Upper lobe of right lung (tissue), 1 donor: Measurements from ENCODE around the gene ERP44. TPM values are rescaled to one million over a fixed set of nuclear protein-coding genes. Genes with fewer than 3 reads are reported as not detected.
"Not testable (repeated sequence)": the region's sequence is repeated elsewhere in the genome, so short reads cannot be mapped to it uniquely, and the experiment has no call there.

Experiments used
- ATAC-seq: fragments of 200-7000 bp; cut with Tn5 transposase; one replicate; pipeline ENCODE4 v1.9.1; 2020; ENCODE audit warnings: mild to moderate bottlenecking, moderate library complexity
- DNase-seq: peaks from one replicate; pipeline ENCODE4 v3.0.0-alpha.2; 2020
- H3K27ac ChIP-seq: fragments of 200-600 bp; one replicate; pipeline ENCODE4 v1.8.0; 2022
- H3K27me3 ChIP-seq: fragments of 200-600 bp; one replicate; pipeline ENCODE4 v1.8.0; 2022; ENCODE audit warnings: mild to moderate bottlenecking
- H3K36me3 ChIP-seq: fragments of 200-600 bp; one replicate; pipeline ENCODE4 v1.8.0; 2022
- H3K4me1 ChIP-seq: fragments of 200-600 bp; one replicate; pipeline ENCODE4 v1.8.0; 2022
- H3K4me3 ChIP-seq: fragments of 200-600 bp; one replicate; pipeline ENCODE4 v1.8.0; 2022; ENCODE audit warnings: mild to moderate bottlenecking
- H3K9me3 ChIP-seq: fragments of 200-600 bp; one replicate; pipeline ENCODE4 v1.8.0; 2022
- intact Hi-C: fragments of 100-400 bp; cut with DNase I; formaldehyde crosslinking; loops from one replicate; pipeline ENCODE4 v1.11.0; 2022
- total RNA-seq: library from RNA; stranded (reverse); fragmentation: NEBNext Ultra II Directional; extraction: Animal tissue kit (Norgen Biotek cat#: 25700); gene quantifications from one replicate; pipeline ENCODE4 v1.2.1, GENCODE V29; 2021
- TF ChIP-seq, protein P1 (sequence below): fragments of 200-600 bp; IDR thresholded peaks from one replicate; pipeline ENCODE4 v1.8.0; 2022; ENCODE audit warnings: antibody characterized with exemption
- donor health status: DM: no; HTN: yes; CAD: no; lungs with severe emphysema.

The ERP44 gene
- total RNA-seq, 1 donor from 2014 or later = 27.0 TPM

- ATAC-seq (no peak), DNase-seq (no peak)
- H3K27ac ChIP-seq = no peak overlapping the region
- H3K4me1 ChIP-seq = no peaks in the 10 kb centered on the region
- H3K9me3 ChIP-seq = no peaks in the 10 kb centered on the region
- H3K27me3 ChIP-seq = no peaks in the 10 kb centered on the region
- no peak overlapping the region for H3K4me3 ChIP-seq
- no peaks in the 10 kb centered on the region for H3K36me3 ChIP-seq
- TF ChIP-seq, protein P1, sequence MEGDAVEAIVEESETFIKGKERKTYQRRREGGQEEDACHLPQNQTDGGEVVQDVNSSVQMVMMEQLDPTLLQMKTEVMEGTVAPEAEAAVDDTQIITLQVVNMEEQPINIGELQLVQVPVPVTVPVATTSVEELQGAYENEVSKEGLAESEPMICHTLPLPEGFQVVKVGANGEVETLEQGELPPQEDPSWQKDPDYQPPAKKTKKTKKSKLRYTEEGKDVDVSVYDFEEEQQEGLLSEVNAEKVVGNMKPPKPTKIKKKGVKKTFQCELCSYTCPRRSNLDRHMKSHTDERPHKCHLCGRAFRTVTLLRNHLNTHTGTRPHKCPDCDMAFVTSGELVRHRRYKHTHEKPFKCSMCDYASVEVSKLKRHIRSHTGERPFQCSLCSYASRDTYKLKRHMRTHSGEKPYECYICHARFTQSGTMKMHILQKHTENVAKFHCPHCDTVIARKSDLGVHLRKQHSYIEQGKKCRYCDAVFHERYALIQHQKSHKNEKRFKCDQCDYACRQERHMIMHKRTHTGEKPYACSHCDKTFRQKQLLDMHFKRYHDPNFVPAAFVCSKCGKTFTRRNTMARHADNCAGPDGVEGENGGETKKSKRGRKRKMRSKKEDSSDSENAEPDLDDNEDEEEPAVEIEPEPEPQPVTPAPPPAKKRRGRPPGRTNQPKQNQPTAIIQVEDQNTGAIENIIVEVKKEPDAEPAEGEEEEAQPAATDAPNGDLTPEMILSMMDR = no peak
- intact Hi-C loops = no loop called here
These were observed 16.0 kb downstream of the ERP44 start for GRCh38 chr9:100082782-100083181.

DNA sequence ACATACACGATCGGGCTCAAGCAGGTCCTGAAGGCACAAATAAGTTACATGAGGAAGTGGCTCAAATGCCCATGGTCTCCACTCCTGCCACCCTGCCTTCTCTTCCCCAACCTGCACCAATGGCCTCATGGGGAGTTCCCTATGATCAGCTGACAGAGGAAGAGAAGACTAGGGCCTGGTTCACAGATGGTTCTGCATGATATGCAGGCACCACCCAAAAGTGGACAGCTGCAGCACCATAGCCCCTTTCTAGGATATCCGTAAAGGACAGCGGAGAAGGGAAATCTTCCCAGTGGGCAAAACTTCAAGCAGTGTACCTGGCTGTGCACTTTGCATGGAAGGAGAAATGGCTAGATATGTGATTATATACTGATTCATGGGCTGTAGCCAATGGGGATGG, 22.5 kb downstream of the ERP44 start:
- H3K36me3 ChIP-seq, intact Hi-C loops, ATAC-seq, H3K9me3 ChIP-seq, H3K27me3 ChIP-seq, H3K27ac ChIP-seq, H3K4me3 ChIP-seq, H3K4me1 ChIP-seq, DNase-seq: not testable (repeated sequence)

DNA sequence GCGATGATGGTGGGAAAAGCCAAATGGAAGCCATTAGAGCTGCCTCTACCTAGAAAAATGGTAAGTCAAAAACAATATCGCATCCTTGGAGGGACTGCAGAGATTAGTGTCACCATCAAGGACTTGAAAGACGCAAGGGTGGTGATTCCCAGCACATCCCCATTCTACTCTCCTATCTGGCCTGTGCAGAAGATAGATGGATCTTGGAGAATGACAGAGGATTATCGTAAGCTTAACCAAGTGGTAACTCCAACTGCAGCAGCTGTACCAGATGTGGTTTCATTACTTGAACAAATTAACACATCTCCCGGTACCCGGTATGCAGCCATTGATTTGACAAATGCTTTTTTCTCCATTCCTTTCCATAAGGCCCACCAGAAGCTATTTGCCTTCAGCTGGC, 23.8 kb downstream of the ERP44 start:
- DNase-seq (no peak), ATAC-seq (no peak)
- Histone ChIP-seq H3K36me3 (no peaks in the 10 kb centered on the region), H3K27ac (no peak overlapping the region), H3K9me3 (no peaks in the 10 kb centered on the region), H3K27me3 (no peaks in the 10 kb centered on the region), H3K4me3 (no peak overlapping the region), H3K4me1 (peaks cover 5% of the 10 kb centered on the region)
- TF ChIP-seq, protein P1 = no peak
- intact Hi-C loops = no loop called here

DNA sequence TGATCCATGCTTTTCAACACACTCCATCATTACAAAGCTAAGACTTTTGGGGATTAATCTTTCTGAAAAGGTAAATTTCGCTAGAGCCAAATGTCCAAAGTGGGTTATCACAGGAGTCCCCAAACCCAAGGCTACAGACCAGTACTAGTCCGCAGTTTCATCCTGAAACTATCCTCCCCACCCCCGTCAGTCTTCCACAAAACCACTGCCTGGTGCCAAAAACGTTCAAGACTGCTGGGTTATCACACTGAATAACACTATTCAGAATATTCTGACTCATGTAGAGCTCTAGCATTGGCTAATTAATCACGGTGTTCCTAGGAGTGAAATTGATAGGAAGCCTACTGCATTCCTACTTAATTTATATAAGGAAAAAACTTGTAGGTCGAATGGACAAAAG, 24.7 kb downstream of the ERP44 start:
- TF ChIP-seq, protein P1 = no peak
- ATAC-seq = no peak
- Histone ChIP-seq H3K9me3 (no peaks in the 10 kb centered on the region), H3K36me3 (no peaks in the 10 kb centered on the region), H3K27ac (no peak overlapping the region), H3K4me3 (no peak overlapping the region), H3K27me3 (no peaks in the 10 kb centered on the region), H3K4me1 (peaks cover 5% of the 10 kb centered on the region)
- DNase-seq = no peak
- intact Hi-C loops = no loop called here

GRCh38 chr9:100072805-100073204, 26.0 kb downstream of the ERP44 start:
- TF ChIP-seq, protein P1 = no peak
- Histone ChIP-seq H3K27me3 (no peaks in the 10 kb centered on the region), H3K36me3 (no peaks in the 10 kb centered on the region), H3K4me1 (peaks cover 5% of the 10 kb centered on the region), H3K4me3 (no peak overlapping the region), H3K27ac (no peak overlapping the region), H3K9me3 (no peaks in the 10 kb centered on the region)
- no peak for ATAC-seq
- intact Hi-C loops = no loop called here
- no peak for DNase-seq

DNA sequence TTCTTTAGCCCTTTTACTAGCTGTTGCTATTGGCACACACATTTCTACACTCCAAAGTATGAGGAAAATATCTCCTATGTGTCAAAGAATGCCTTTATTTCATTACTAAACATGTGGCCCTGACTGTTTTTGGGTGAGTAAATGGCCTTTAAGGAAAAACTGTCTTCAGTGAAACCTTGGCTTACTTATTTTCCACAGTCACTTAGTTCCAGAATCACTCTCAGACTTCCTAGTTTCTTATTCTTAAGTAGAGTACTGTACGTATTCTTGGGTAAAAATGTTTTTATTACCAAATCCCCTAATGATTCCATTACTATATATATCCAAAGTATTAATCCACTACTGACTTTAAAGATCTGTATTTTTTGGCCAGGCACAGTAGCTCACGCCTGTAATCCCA, 27.5 kb downstream of the ERP44 start:
- TF ChIP-seq, protein P1 = no peak
- DNase-seq (no peak), ATAC-seq (no peak)
- no peak overlapping the region for H3K4me3 ChIP-seq
- no peaks in the 10 kb centered on the region for H3K36me3 ChIP-seq
- no peaks in the 10 kb centered on the region for H3K9me3 ChIP-seq
- peaks cover 5% of the 10 kb centered on the region for H3K4me1 ChIP-seq
- intact Hi-C loops = no loop called here
- no peak overlapping the region for H3K27ac ChIP-seq
- no peaks in the 10 kb centered on the region for H3K27me3 ChIP-seq
